ENCODE measurements around the gene CDH22.
A peak's percentile ranks its signal among the peaks of the same experiment; 100 is the strongest.

The CDH22 gene

GRCh38 chr20:46256293-46256692 lies 52.0 kb downstream of the CDH22 start:
- no peak for DNase-seq (ENCODE audit: low read depth)
- no peak overlapping the region for H3K4me3 ChIP-seq (ENCODE audit: low read depth, low read length)
- TF ChIP-seq CTCF (IDR thresholded peaks at IDR 0.05; ENCODE audit: control insufficient read depth, extremely low read depth, insufficient read depth), result no peak

GRCh38 chr20:46255440-46256104 lies 52.7 kb downstream of the CDH22 start:
- peak; percentile 76 for DNase-seq (ENCODE audit: low read depth)
- H3K4me3 ChIP-seq (ENCODE audit: low read depth, low read length), result no peak overlapping the region
- TF ChIP-seq CTCF (IDR thresholded peaks at IDR 0.05; ENCODE audit: control insufficient read depth, extremely low read depth, insufficient read depth), result no peak

- no peak overlapping the region for H3K4me3 ChIP-seq (ENCODE audit: low read depth, low read length)
- TF ChIP-seq CTCF (IDR thresholded peaks at IDR 0.05; ENCODE audit: control insufficient read depth, extremely low read depth, insufficient read depth), result peak; percentile 34; the same call in 1 of the 2 replicates
- no peak for DNase-seq (ENCODE audit: low read depth)
Observed at GRCh38 chr20:46253391-46253790, 54.9 kb downstream of the CDH22 start.

GRCh38 chr20:46252352-46253091 lies 55.8 kb downstream of the CDH22 start:
- DNase-seq (ENCODE audit: low read depth), result peak; percentile 22
- TF ChIP-seq CTCF (IDR thresholded peaks at IDR 0.05; ENCODE audit: control insufficient read depth, extremely low read depth, insufficient read depth), result no peak
- no peak overlapping the region for H3K4me3 ChIP-seq (ENCODE audit: low read depth, low read length)

GRCh38 chr20:46251211-46251673 lies 57.1 kb downstream of the CDH22 start:
- no peak overlapping the region for H3K4me3 ChIP-seq (ENCODE audit: low read depth, low read length)
- TF ChIP-seq CTCF (IDR thresholded peaks at IDR 0.05; ENCODE audit: control insufficient read depth, extremely low read depth, insufficient read depth), result no peak
- DNase-seq (ENCODE audit: low read depth), result no peak

- no peak overlapping the region for H3K4me3 ChIP-seq (ENCODE audit: low read depth, low read length)
- DNase-seq (ENCODE audit: low read depth), result no peak
- no peak for TF ChIP-seq CTCF (IDR thresholded peaks at IDR 0.05; ENCODE audit: control insufficient read depth, extremely low read depth, insufficient read depth)
Observed at GRCh38 chr20:46250772-46251171, 57.5 kb downstream of the CDH22 start.

Data from LNCaP clone FGC (cell line).